HepG2 (cell line): ENCODE data around the gene EIF5A. TPM values are rescaled to one million over a fixed set of nuclear protein-coding genes. Genes with fewer than 3 reads are reported as not detected.

Experiments used
- ATF3 ChIP-seq: sonication (generic); formaldehyde crosslinking; IDR thresholded peaks from 2 replicates; pipeline ENCODE4 v1.4.0; 2020; ENCODE audit warnings: missing genetic modification reagents
- EZH2 ChIP-seq: conservative IDR thresholded peaks from 2 replicates; pipeline ENCODE4 v1.6.1; 2012; ENCODE audit warnings: mild to moderate bottlenecking, low read depth, low read length, moderate library complexity
- FOXK1 ChIP-seq: sonication (generic); formaldehyde crosslinking; IDR thresholded peaks from 2 replicates; pipeline ENCODE4 v1.4.0; 2020; ENCODE audit warnings: low read depth, missing genetic modification reagents, borderline replicate concordance
- GPN1 ChIP-seq: sonication (generic); formaldehyde crosslinking; IDR thresholded peaks from 2 replicates; pipeline ENCODE4 v1.5.1; 2020; ENCODE audit warnings: missing genetic modification reagents, borderline replicate concordance
- MATR3 ChIP-seq: sonication (generic); formaldehyde crosslinking; IDR thresholded peaks from 2 replicates; pipeline ENCODE4 v1.4.0; 2020; ENCODE audit warnings: missing genetic modification reagents
- MXD4 ChIP-seq: IDR thresholded peaks from 2 replicates; pipeline ENCODE4 v1.6.1; 2016; ENCODE audit warnings: mild to moderate bottlenecking, missing biosample characterization, missing genetic modification reagents
- RFXAP ChIP-seq: sonication (generic); formaldehyde crosslinking; IDR thresholded peaks from 2 replicates; pipeline ENCODE4 v1.4.0; 2020; ENCODE audit warnings: missing genetic modification reagents, borderline replicate concordance
- RXRA ChIP-seq: sonication (generic); formaldehyde crosslinking; IDR thresholded peaks from 2 replicates; pipeline ENCODE4 v1.5.1; 2020; ENCODE audit warnings: missing genetic modification reagents
- SMAD9 ChIP-seq: sonication (generic); formaldehyde crosslinking; IDR thresholded peaks from 2 replicates; pipeline ENCODE4 v1.5.1; 2020; ENCODE audit warnings: mild to moderate bottlenecking, missing genetic modification reagents
- SP5 ChIP-seq: IDR thresholded peaks from 2 replicates; pipeline ENCODE4 v1.6.1; 2016; ENCODE audit warnings: low read depth, borderline replicate concordance
- TARDBP ChIP-seq: sonication (generic); formaldehyde crosslinking; IDR thresholded peaks from 2 replicates; pipeline ENCODE4 v1.8.0; 2022; ENCODE audit warnings: mild to moderate bottlenecking, missing genetic modification reagents
- TGIF2 ChIP-seq: IDR thresholded peaks from 2 replicates; pipeline ENCODE4 v1.6.1; 2016; ENCODE audit warnings: control low read depth, missing compliant biosample characterization
- TP53 ChIP-seq: sonication (generic); formaldehyde crosslinking; conservative IDR thresholded peaks from 2 replicates; pipeline ENCODE4 v1.4.0; 2020; ENCODE audit warnings: missing genetic modification reagents
- ZBTB33 ChIP-seq: sonication (generic); formaldehyde crosslinking; IDR thresholded peaks from 2 replicates; pipeline ENCODE4 v1.4.0; 2020; ENCODE audit warnings: missing genetic modification reagents
- ZFP90 ChIP-seq: sonication (generic); formaldehyde crosslinking; IDR thresholded peaks from 2 replicates; pipeline ENCODE4 v1.8.0; 2022; ENCODE audit warnings: missing genetic modification reagents, mild to moderate bottlenecking, inconsistent platforms, borderline replicate concordance
- ZNF331 ChIP-seq: sonication (generic); formaldehyde crosslinking; IDR thresholded peaks from 2 replicates; pipeline ENCODE4 v1.4.0; 2020; ENCODE audit warnings: missing genetic modification reagents
- ZNF569 ChIP-seq: sonication (generic); formaldehyde crosslinking; IDR thresholded peaks from 2 replicates; pipeline ENCODE4 v1.5.0; 2020; ENCODE audit warnings: mild to moderate bottlenecking, missing genetic modification reagents, moderate library complexity, borderline replicate concordance
- ZNF598 ChIP-seq: sonication (generic); formaldehyde crosslinking; IDR thresholded peaks from 2 replicates; pipeline ENCODE4 v1.5.1; 2020; ENCODE audit warnings: mild to moderate bottlenecking, missing genetic modification reagents, borderline replicate concordance
- polyA plus RNA-seq, 8 experiments: library from polyadenylated mRNA; depleted of rRNA in 3 of 8; stranded (reverse) in 7 of 8; unstranded in 1 of 8; fragments of >200 nt; fragmentation: Illumina TruSeq in 4 of 8; extraction: Trizol in 4 of 8; gene quantifications; 2 replicates each; pipeline versions ENCODE4 v1.2.1 to v1.2.3, GENCODE V29; 2011 to 2016; ENCODE audit warnings: low read depth in 4 of 8, missing spikeins in 1 of 8, mixed read lengths in 1 of 8; ENCODE audit not compliant: insufficient read depth in 1 of 8
- total RNA-seq, 5 experiments: library from RNA; depleted of rRNA; stranded (reverse); fragments of >200 nt; fragmentation: Illumina TruSeq; extraction: Trizol; gene quantifications; 2 replicates each; pipeline ENCODE4 v1.2.3, GENCODE V29; 2016; ENCODE audit warnings: low read depth in 1 of 5
- TF ChIP-seq, protein P1 (sequence below): sonication (generic); formaldehyde crosslinking; conservative IDR thresholded peaks from 2 replicates; pipeline ENCODE4 v1.8.1; 2023; ENCODE audit warnings: missing genetic modification reagents
- TF ChIP-seq, protein P2 (sequence below): sonication (generic); formaldehyde crosslinking; IDR thresholded peaks from 2 replicates; pipeline ENCODE4 v1.5.0; 2020; ENCODE audit warnings: missing genetic modification reagents
- TF ChIP-seq, protein P3 (sequence below): sonication (generic); formaldehyde crosslinking; conservative IDR thresholded peaks from 2 replicates; pipeline ENCODE4 v1.5.0; 2020; ENCODE audit warnings: missing genetic modification reagents

EIF5A gene
- total and polyA plus RNA-seq, 2 of the 13 experiments (the other 11 are each of a cell fraction or from before 2014, with no cell fraction given): 319 to 337 TPM

DNA sequence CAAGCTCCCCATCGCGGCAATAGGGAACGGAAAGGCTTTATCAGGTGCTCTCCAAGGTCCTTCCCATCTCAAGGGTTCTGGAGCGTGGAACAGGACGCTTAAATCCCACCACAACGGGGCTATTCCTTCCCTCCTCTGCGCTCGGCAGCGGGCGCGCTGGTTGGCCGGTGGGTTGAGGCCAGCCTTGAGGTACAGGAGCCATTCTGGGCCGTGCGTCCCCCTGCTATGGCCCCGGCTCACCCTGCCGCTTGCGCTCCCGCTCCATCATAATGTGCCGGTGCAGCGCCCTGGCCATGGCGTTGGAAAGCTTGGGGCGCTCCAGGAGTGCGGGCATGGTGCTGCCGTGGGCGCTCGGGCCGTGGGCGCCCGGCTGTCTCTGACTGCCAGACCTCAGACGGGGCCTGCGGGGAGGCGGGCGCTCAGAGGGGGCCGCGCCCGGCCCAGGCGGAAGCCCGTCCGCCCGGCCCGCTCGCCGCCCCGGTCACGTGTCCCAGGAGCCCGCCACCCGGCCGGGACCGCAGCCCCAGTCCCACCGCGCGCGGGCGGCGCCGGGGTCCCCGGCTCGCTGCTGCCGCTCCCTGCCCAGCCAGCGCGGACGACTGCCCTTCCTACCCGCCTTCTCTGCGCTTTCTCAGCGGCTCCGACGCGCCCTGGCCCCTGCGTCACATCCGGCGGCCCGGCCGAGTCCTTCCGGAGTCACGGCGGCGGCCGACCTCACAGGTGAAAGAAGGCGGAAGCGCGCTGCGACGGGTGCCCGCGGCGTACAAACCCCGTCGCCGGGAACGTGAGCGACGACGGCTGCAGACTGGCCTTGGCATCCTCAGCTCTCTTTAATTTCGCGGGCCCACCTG is 7.5 kb downstream of the EIF5A start, which contains the start of gene GPS2 (continued):
- TF ChIP-seq ATF3: peak; percentile 27; the same call in 1 of the 2 replicates
- TF ChIP-seq, protein P1, sequence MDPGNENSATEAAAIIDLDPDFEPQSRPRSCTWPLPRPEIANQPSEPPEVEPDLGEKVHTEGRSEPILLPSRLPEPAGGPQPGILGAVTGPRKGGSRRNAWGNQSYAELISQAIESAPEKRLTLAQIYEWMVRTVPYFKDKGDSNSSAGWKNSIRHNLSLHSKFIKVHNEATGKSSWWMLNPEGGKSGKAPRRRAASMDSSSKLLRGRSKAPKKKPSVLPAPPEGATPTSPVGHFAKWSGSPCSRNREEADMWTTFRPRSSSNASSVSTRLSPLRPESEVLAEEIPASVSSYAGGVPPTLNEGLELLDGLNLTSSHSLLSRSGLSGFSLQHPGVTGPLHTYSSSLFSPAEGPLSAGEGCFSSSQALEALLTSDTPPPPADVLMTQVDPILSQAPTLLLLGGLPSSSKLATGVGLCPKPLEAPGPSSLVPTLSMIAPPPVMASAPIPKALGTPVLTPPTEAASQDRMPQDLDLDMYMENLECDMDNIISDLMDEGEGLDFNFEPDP: no peak
- TF ChIP-seq GPN1 (CRISPR knock-in tag): no peak; the same call in 1 of the 2 replicates
- 0 out of 2 replicates have a peak, but pooled peaks have one; percentile 42 for TF ChIP-seq ZFP90 (CRISPR knock-in tag)
- no peak for TF ChIP-seq EZH2
- TF ChIP-seq MATR3 (CRISPR knock-in tag): no peak
- TF ChIP-seq TP53 (CRISPR knock-in tag): peak; percentile 83; the same call in 1 of the 2 replicates
- peak; percentile 90 for TF ChIP-seq MXD4 (CRISPR knock-in tag)
- no peak for TF ChIP-seq ZNF569 (CRISPR knock-in tag)
- TF ChIP-seq, protein P2, sequence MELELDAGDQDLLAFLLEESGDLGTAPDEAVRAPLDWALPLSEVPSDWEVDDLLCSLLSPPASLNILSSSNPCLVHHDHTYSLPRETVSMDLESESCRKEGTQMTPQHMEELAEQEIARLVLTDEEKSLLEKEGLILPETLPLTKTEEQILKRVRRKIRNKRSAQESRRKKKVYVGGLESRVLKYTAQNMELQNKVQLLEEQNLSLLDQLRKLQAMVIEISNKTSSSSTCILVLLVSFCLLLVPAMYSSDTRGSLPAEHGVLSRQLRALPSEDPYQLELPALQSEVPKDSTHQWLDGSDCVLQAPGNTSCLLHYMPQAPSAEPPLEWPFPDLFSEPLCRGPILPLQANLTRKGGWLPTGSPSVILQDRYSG (CRISPR knock-in tag): no peak
- TF ChIP-seq, protein P3, sequence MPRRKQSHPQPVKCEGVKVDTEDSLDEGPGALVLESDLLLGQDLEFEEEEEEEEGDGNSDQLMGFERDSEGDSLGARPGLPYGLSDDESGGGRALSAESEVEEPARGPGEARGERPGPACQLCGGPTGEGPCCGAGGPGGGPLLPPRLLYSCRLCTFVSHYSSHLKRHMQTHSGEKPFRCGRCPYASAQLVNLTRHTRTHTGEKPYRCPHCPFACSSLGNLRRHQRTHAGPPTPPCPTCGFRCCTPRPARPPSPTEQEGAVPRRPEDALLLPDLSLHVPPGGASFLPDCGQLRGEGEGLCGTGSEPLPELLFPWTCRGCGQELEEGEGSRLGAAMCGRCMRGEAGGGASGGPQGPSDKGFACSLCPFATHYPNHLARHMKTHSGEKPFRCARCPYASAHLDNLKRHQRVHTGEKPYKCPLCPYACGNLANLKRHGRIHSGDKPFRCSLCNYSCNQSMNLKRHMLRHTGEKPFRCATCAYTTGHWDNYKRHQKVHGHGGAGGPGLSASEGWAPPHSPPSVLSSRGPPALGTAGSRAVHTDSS (CRISPR knock-in tag): no peak
- peak; percentile 79 for TF ChIP-seq RXRA (CRISPR knock-in tag)
- TF ChIP-seq SMAD9 (CRISPR knock-in tag): no peak
- peak; percentile 40; the same call in 1 of the 2 replicates for TF ChIP-seq RFXAP (CRISPR knock-in tag)
- TF ChIP-seq ZNF331 (CRISPR knock-in tag): peak; percentile 74; the same call in 1 of the 2 replicates
- peak; percentile 92 for TF ChIP-seq TARDBP (CRISPR knock-in tag)
- peak; percentile 75; the same call in 1 of the 2 replicates for TF ChIP-seq ZNF598 (CRISPR knock-in tag)
- TF ChIP-seq FOXK1: peak; percentile 84; the same call in 1 of the 2 replicates
- TF ChIP-seq SP5 (CRISPR knock-in tag): 0 out of 2 replicates have a peak, but pooled peaks have one; percentile 29
- peak; percentile 54; the same call in 1 of the 2 replicates for TF ChIP-seq ZBTB33 (CRISPR knock-in tag)
- TF ChIP-seq TGIF2 (CRISPR knock-in tag): 0 out of 2 replicates have a peak, but pooled peaks have one; percentile 53
